ENCODE data around the gene PLXND1. TPM values are rescaled to one million over a fixed set of nuclear protein-coding genes. Genes with fewer than 3 reads are reported as not detected.

Gene PLXND1
- total RNA-seq, 2 donors from 2014 or later, result 73.1 to 83.2 TPM

- Mint-ChIP-seq H3K4me1 (peaks cover 15% of the 10 kb centered on the region), H3K9me3 (no peaks in the 10 kb centered on the region), H3K36me3 (ENCODE audit: low read depth) (no peaks in the 10 kb centered on the region), H3K4me3 (no peak overlapping the region), H3K27ac (no peak overlapping the region), H3K27me3 (ENCODE audit: insufficient read depth) (no peaks in the 10 kb centered on the region)
- Histone ChIP-seq H3K4me3 (ENCODE audit: low read length) (no peak overlapping the region), H3K4me1 (ENCODE audit: control insufficient read depth, insufficient read depth, low read length) (peaks cover 3% of the 10 kb centered on the region), H3K27ac (ENCODE audit: low read depth, low read length) (no peak overlapping the region), H3K9ac (ENCODE audit: extremely low read depth, low read length, poor library complexity, severe bottlenecking) (no peak overlapping the region), H3K27me3 (ENCODE audit: control insufficient read depth, insufficient read depth, low read length, poor library complexity, severe bottlenecking) (no peaks in the 10 kb centered on the region), H3K36me3 (ENCODE audit: control insufficient read depth, insufficient read depth, low read length) (no peaks in the 10 kb centered on the region), H3K9me3 (ENCODE audit: control insufficient read depth, low read length) (no peaks in the 10 kb centered on the region)
- WGBS, 2 experiments (ENCODE audit: insufficient coverage in 1 of 2, insufficient read length in 1 of 2), result 96 to 100% methylated on average over 7 to 17 of the region's 17 CpGs
- TF ChIP-seq CTCF (conservative IDR thresholded peaks at IDR 0.05), result no peak
- DNase-seq, result no peak
These were observed 29.1 kb downstream of the PLXND1 start for GRCh38 chr3:129577366-129577765.

GRCh38 chr3:129576514-129577352, 29.7 kb downstream of the PLXND1 start:
- H3K27ac ChIP-seq (ENCODE audit: low read depth, low read length), result no peak overlapping the region
- Mint-ChIP-seq H3K27ac (peak overlapping the region; percentile 80), H3K27me3 (ENCODE audit: insufficient read depth) (no peaks in the 10 kb centered on the region)

GRCh38 chr3:129575997-129576384, 30.5 kb downstream of the PLXND1 start:
- H3K4me3 Mint-ChIP-seq, result no peak overlapping the region
- H3K9me3 Mint-ChIP-seq, result no peaks in the 10 kb centered on the region
- Histone ChIP-seq H3K9ac (ENCODE audit: extremely low read depth, low read length, poor library complexity, severe bottlenecking) (no peak overlapping the region), H3K4me1 (ENCODE audit: control insufficient read depth, insufficient read depth, low read length) (peaks cover 3% of the 10 kb centered on the region), H3K9me3 (ENCODE audit: control insufficient read depth, low read length) (no peaks in the 10 kb centered on the region), H3K36me3 (ENCODE audit: control insufficient read depth, insufficient read depth, low read length) (no peaks in the 10 kb centered on the region), H3K27me3 (ENCODE audit: control insufficient read depth, insufficient read depth, low read length, poor library complexity, severe bottlenecking) (no peaks in the 10 kb centered on the region), H3K4me3 (ENCODE audit: low read length) (no peak overlapping the region), H3K27ac (ENCODE audit: low read depth, low read length) (no peak overlapping the region)
- 79 to 82% methylated on average over 10 of the region's 10 CpGs for WGBS, 2 experiments (ENCODE audit: insufficient coverage in 1 of 2, insufficient read length in 1 of 2)
- no peaks in the 10 kb centered on the region for H3K36me3 Mint-ChIP-seq (ENCODE audit: low read depth)
- TF ChIP-seq CTCF (conservative IDR thresholded peaks at IDR 0.05), result no peak
- peak overlapping the region; percentile 45 for H3K27ac Mint-ChIP-seq
- H3K27me3 Mint-ChIP-seq (ENCODE audit: insufficient read depth), result no peaks in the 10 kb centered on the region
- peak; percentile 68 for DNase-seq
- peaks cover 15% of the 10 kb centered on the region for H3K4me1 Mint-ChIP-seq

More at GRCh38 chr3:129576514-129577352, 29.7 kb downstream of the PLXND1 start:
- H3K9me3 ChIP-seq (ENCODE audit: control insufficient read depth, low read length), result no peaks in the 10 kb centered on the region
- no peak for DNase-seq
- no peaks in the 10 kb centered on the region for H3K36me3 ChIP-seq (ENCODE audit: control insufficient read depth, insufficient read depth, low read length)
- TF ChIP-seq CTCF (conservative IDR thresholded peaks at IDR 0.05), result no peak
- H3K9ac ChIP-seq (ENCODE audit: extremely low read depth, low read length, poor library complexity, severe bottlenecking), result no peak overlapping the region
- no peak overlapping the region for H3K4me3 Mint-ChIP-seq
- 89 to 99% methylated on average over 10 to 18 of the region's 18 CpGs for WGBS, 2 experiments (ENCODE audit: insufficient coverage in 1 of 2, insufficient read length in 1 of 2)
- no peak overlapping the region for H3K4me3 ChIP-seq (ENCODE audit: low read length)
- peaks cover 3% of the 10 kb centered on the region for H3K4me1 ChIP-seq (ENCODE audit: control insufficient read depth, insufficient read depth, low read length)
- H3K4me1 Mint-ChIP-seq, result peaks cover 15% of the 10 kb centered on the region
- H3K36me3 Mint-ChIP-seq (ENCODE audit: low read depth), result no peaks in the 10 kb centered on the region
- H3K9me3 Mint-ChIP-seq, result no peaks in the 10 kb centered on the region
- H3K27me3 ChIP-seq (ENCODE audit: control insufficient read depth, insufficient read depth, low read length, poor library complexity, severe bottlenecking), result no peaks in the 10 kb centered on the region
